NK-92 (cell line): Measurements from ENCODE around the gene ATP11A.
"Not testable (repeated sequence)": the region's sequence is repeated elsewhere in the genome, so short reads cannot be mapped to it uniquely, and the experiment has no call there.

Source experiments
- DNase-seq: peaks from one replicate; lab custom pipeline; 2025; ENCODE audit not compliant: unreplicated experiment; lab: John Stamatoyannopoulos, UW

The ATP11A gene

GRCh38 chr13:112669881-112670499 is 19.8 kb upstream of the ATP11A start:
- DNase-seq: no peak

DNA sequence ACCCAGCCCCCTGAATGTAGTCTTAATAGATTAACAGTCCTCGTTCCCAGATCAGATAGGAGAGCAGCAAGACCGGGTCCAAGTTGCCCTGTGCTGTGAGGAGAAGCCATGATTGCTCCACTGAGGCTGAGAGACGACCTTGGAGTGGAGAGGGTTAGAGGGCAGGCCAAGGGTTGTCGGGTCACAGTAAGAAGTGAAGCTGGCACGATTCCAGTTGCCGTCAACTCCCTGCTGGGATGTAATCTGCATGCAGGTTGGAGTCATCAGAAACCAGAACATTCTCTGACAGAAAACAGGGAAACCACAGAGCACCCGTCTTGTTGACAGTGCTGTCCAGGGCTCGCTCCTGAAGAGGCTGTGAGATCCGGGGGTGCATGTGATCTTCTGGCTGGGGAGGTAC is 19.0 kb upstream of the ATP11A start:
- DNase-seq: no peak

DNA sequence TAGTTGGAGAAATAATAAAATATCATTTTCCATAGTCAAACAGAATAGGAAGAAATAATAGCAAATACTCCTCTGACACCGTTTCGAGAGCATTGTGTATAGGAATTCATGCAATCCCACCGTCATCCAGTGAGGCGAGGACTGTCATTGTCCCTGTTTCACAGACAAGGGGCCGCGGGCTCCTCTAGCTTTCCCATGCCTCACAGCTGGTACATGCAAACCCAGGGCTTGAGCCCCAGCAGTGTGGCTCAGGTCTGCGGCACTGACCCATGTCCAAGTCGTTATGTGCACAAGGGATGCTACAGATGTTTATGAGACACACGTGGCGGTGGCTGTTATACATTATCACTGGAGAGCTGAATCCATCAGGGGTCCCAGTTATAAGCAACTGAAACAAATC is 18.5 kb upstream of the ATP11A start:
- no peak for DNase-seq

DNA sequence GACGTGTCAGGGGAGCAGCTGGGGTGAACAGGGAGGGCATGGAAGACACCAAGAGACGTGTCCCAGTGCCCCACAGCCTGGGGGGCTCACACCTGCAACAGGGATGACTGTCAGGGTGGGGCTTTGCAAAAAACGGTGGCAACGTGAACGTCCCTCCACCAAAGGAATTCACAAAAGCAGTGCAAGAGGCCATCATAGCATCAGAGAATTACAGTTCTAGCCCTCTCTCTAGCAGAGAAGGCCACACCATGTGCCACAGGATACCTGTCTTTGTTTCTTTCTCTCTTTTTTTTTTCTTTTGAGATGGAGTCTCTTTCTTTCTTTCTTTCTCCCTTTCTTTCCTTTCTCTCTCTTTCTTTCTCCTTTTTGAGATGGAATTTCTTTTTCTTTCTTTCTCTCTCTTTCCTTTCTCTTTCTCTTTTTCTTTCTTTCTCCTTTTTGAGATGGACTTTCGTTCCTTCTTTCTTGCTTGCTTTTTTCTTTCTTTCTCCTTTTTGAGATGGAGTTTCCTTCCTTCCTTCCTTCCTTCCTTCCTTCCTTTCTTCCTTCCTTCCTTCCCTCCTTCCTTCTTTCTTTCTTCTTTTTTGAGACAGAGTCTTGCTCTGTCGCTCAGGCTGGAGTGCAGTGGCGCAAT is 17.1 kb upstream of the ATP11A start:
- DNase-seq: no peak

GRCh38 chr13:112674412-112675365 is 15.1 kb upstream of the ATP11A start:
- no peak for DNase-seq

DNA sequence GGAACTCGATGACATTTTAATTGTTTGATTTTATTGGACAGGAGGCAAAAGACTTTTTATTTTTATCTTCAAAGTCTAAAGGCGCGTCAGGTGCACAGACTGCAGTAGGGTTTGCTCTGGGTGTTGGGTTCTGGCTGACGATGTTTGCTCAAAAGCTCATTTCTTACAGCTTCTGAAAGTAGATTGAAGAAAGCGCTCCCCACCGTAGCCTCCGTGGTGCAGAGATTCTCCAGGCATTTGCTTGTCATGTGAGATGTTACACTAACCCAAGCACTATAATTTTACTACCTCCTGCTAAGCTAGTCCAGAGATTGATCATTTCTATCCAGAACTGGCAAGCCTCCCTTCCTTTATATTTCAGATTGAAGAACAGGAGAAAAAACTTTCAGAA is 14.5 kb upstream of the ATP11A start:
- no peak for DNase-seq

DNA sequence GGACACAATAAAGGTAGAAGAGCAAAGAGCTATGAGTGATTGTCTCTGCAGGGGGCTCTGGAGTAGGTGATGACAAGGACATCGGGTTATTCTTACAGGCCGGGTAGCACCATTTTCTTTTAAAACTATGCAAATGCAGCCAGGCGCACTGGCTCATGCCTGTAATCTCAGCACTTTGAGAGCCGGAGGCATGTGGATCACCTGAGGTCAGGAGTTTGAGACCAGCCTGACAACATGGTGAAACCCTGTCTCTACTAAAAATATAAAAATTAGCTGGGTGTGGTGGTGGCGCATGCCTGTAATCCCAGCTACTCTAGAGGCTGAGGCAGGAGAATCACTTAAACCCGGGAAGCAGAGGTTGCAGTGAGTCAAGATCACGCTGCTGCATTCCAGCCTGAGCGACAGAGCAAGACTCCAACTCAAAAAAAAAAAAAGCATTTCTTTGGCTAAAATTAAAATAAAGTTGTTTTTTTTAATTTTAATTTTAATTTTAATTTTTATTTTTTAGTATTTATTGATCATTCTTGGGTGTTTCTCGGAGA is 12.3 kb upstream of the ATP11A start:
- DNase-seq: not testable (repeated sequence)

GRCh38 chr13:112679381-112679780 is 10.5 kb upstream of the ATP11A start:
- no peak for DNase-seq

- no peak for DNase-seq
Measured at GRCh38 chr13:112679932-112680677, 9.7 kb upstream of the ATP11A start.

DNA sequence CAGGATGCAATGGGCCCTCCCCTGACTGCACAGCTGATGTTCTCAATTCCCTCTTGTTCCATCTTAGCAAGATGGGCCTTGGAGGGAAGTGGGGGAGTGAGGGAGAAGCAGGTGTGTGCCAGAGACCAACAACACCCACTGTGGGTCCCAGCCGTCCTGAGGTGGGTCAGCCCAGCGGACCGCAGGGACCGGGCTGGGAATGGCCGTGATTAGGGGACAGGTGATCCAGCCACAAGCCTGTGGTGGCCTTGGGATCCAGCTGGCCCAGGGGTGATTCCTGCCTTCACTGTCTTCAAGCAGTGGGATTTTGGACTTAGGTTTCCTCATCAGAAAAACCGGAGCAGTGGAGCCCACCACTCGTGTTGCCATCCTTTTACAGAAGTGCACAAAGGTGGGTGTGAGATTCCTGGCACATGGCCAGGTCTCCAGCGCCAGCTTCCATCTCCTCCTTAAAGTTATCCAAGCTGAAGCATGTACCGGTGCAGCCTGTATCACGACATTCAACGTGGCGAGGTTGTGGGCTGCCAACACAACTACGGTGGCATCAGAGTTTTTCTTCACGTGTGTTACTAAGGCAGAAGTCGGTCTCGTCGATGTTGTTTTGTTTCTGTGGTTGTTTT is 9.0 kb upstream of the ATP11A start:
- no peak for DNase-seq

DNA sequence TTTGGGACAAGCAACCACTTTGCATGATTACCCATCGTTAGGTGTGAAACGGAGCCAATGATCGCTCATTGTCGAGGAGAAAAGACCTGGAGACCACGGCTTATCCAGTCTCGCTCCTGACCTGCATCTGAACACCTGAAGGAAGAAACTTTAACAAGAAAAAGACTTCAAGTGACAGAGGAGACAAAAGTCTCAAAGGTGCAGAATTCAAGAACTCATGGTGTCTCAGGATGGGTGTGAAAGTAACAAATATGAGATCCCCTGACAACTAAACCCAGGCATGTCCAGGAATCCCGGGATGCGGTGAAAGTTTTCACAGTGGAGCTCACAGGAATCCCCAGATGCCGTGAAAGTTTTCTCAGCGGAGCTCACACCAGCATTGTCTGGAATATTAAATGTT is 6.3 kb upstream of the ATP11A start:
- DNase-seq: no peak

DNA sequence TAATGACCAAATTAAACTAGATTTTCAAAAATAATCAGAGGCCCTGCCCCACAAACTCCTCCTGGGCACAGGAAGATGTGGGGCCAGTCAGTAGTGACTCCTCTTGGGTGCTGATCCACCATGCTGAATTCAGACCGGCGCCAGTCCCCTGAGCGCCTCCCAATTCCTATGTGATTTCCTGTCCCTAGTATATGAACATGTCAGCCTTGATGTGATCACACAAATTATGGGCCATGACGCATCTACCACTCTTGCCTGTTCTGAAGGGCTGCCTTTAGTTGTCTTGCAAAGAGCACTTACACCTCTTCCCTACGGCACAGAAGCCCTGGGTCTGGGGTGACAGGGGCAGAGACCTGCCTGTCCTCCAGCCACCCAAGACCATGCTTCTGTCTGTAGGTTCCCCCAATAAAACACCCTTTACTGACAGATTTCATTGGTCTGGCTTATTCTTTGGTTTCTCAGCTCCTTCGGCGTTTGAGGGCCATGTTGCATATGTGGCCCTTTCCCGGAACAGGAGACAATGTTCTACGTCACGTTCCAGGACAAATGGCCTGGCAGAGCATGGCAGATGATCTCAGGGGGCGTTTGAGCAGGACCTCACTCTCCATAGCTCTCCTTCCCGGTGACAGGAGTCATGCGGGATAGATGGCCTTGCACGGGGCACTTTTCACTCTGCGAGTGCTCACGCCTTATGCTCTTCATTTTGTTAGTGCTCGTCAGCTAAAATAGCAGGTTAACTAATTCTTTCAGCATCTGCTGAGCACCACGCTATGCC is 5.6 kb upstream of the ATP11A start:
- no peak for DNase-seq

- DNase-seq: not testable (repeated sequence)
Measured at GRCh38 chr13:112685189-112685805, 4.5 kb upstream of the ATP11A start.

DNA sequence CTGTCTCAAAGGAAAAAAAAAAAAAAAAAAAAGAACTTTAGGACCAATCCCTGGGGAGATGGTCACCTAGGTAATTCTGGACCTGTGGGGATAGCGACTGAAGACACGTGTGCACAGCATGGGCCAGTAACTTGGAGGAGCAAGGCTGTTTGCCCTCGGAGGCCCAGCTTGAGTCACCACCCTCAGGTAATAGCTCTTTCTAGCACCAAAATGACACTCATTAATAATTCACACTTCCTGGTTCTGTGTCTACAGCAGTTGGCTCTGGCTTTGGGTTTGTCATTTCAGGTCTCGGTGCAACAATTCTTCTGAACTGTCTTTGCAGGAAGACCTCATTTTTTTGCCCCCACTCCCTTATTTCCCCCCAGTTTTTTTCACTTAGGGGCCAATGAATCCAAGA is 3.9 kb upstream of the ATP11A start:
- DNase-seq: no peak

GRCh38 chr13:112686364-112686763 is 3.5 kb upstream of the ATP11A start:
- no peak for DNase-seq

GRCh38 chr13:112686987-112687386 is 2.9 kb upstream of the ATP11A start:
- DNase-seq: no peak

GRCh38 chr13:112687836-112688559 is 1.8 kb upstream of the ATP11A start:
- no peak for DNase-seq

- no peak for DNase-seq
Measured at GRCh38 chr13:112688560-112689302, 1.1 kb upstream of the ATP11A start.
